HG03060 (cell line): ENCODE data around the gene CHPF2.
A peak's percentile ranks its signal among the peaks of the same experiment; 100 is the strongest.

Source experiments
- ATAC-seq: cut with Tn5 transposase; IDR thresholded peaks from one replicate; pipeline ENCODE4 v1.9.1; 2021; ENCODE audit warnings: low read depth, moderate number of reproducible peaks; ENCODE audit not compliant: unreplicated experiment

Gene CHPF2

GRCh38 chr7:151204383-151205032, 27.8 kb upstream of the CHPF2 start:
- no peak for ATAC-seq

- no peak for ATAC-seq
These were observed 26.6 kb upstream of the CHPF2 start for GRCh38 chr7:151205730-151206129.

DNA sequence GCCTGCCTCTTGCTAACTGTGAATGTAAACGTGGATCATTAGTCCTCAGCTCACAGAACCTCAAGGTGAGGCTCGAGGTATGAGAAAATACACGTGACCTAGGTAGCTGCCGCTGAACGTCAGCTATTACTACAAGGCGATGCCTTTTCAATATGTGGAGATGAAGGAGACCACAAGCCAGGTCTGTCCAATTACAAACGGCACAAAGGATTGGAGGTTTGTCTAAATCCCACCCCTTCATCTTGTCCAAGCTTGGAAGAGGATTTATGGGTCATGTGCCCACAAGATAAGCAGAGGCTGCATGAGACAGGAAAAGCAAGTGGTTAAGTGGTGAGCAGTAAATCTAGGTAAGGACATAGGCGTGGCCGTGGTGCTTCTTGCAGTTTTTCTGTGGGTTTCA, 25.4 kb upstream of the CHPF2 start:
- no peak for ATAC-seq

- no peak for ATAC-seq
These were observed 25.0 kb upstream of the CHPF2 start for GRCh38 chr7:151207315-151207714.

GRCh38 chr7:151207804-151208203, 24.5 kb upstream of the CHPF2 start:
- ATAC-seq, result no peak

DNA sequence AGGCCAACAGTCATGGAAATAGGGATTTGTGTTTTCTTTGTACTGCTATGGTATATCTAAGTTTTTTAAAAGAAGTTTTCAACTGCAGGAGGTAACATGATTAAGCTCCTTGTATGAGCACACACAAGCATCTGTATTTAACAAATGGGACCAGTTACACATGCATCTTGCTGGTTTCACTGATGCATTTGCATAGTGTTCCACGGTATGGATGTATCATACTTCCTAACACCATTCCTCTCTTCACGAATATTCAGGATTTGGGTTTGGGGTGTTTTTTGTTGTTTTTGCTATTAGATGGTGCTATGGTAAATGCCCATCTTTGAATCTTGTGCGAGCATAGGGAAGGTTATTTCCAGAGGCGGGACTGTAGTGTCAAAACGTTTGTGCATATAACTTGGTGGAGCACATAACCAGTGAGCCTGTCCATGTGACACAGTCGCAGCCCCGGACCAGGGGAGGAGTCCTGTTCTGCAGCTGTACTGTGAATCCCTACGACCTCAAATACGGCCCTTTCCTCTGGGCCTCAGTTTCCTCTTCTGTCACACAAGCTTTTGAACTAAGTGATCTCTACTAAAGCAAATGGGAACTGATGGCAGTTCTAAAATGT, 23.9 kb upstream of the CHPF2 start:
- ATAC-seq, result no peak

DNA sequence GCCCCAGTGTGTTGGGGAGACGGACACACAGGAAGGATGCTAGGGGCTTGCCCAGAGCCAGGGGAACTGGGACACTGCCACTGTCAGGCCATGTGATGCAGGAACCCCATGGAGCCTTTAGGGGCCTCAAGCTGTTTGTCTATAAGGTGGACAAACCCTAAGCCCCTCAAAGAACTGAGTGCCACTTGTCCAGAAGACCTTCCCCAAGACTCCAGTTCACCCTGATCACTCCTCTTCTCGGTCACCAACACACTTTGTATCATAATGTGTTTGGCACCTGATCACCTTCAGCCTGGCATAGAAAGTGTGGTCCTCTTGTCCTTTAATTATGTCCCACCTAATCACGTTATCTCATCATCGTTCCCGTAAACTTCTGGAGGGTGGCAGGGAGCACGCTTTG, 22.7 kb upstream of the CHPF2 start:
- no peak for ATAC-seq

GRCh38 chr7:151210087-151210854, 22.0 kb upstream of the CHPF2 start, which contains the start of gene H2BK1:
Gene H2BK1 (minus strand): TSS chr7:151210488. CDS start chr7:151210318, 170 bp downstream.
- no peak for ATAC-seq

DNA sequence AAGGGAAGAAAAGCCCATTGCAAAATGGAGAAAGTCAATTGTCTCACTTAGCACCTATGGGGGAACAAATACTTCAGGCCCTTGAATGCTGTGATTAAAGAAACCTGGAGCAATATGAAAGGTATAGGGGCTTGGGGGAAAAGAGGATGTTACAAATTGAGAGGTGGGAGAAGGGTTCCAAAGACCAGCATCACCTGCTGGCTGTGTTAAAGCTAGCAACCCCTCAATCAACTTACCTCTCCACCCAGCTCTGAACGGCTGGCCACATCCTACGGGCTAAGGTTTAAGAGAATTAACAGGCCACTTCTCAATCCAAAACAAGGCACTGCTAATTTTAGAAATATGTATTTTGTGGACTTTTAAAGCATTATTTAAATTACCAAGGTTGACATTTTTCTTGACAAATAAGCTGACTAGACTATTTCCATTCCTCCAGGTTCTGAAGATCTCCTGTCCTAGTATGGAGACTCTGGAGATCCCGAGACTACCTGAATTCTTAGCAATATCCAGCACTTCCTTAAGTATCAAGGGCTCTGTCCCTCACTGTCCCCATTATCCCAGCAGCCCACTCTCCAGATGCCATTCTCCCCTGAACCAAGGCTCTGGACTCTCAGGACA, 21.0 kb upstream of the CHPF2 start:
- ATAC-seq, result no peak

- ATAC-seq, result no peak
These were observed 19.7 kb upstream of the CHPF2 start for GRCh38 chr7:151212626-151213025.

GRCh38 chr7:151213826-151214225, 18.5 kb upstream of the CHPF2 start:
- no peak for ATAC-seq

DNA sequence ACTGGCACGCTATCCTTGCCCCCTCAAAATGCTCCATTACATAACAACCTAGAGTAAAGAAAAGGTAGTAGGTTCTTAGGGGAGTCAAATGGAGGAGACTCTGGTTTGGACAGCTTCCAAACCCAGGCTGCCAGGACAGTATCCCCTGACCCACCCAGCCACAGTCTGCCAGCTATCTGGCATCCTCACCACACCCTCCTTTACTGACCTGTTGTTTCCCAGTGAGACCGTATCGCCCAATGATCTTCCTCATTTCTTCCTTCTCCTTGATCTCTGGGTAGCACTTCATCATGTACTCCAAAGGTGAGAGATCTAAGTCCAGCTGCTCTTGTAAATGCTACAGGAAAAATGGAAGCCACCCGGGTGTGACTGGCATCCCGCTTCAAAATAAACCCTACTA, 16.9 kb upstream of the CHPF2 start:
- no peak for ATAC-seq

DNA sequence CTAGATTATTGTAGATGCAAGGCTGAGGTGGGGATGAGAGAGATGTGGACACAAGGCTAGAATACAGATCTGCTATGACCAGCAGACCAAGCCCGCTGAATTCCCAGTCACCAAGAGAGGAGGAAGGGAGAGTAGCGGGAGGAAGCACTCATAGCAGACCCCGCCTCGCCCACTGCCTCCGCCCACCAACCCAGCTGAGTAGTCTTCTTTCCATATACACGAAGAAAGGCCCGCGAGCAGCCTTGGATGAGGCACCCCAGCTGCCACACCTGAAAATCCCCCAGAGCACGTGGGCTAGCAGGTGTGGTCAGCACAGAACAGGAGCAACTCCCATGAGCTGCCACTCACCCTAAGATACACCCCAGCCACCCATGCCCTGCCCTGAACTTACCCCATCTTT, 14.1 kb upstream of the CHPF2 start:
- no peak for ATAC-seq

GRCh38 chr7:151223728-151224127, 8.6 kb upstream of the CHPF2 start:
- no peak for ATAC-seq

- no peak for ATAC-seq
These were observed 6.3 kb upstream of the CHPF2 start for GRCh38 chr7:151225948-151226510.

DNA sequence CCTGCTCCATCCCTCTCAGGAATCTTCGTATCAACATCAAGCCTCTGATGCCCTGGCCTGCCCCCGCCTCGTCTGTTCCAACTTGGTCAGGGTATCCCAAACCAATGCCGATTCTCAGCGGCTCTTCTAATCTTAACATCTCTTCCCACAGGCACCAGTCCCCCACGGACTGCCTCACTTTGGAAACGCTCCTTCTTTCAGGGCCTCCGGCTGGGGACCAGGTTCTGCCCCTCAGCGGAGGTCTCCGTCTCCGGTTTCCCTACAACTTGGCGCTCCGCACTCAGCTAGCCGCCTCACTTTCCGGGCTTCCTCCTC, 5.8 kb upstream of the CHPF2 start:
- no peak for ATAC-seq

- ATAC-seq, result peak; percentile 94
These were observed 5.2 kb upstream of the CHPF2 start, which contains the start of gene ABCF2 for GRCh38 chr7:151226875-151227782. Gene ABCF2 (minus strand): TSS chr7:151227205. CDS start chr7:151226458, 747 bp downstream.

DNA sequence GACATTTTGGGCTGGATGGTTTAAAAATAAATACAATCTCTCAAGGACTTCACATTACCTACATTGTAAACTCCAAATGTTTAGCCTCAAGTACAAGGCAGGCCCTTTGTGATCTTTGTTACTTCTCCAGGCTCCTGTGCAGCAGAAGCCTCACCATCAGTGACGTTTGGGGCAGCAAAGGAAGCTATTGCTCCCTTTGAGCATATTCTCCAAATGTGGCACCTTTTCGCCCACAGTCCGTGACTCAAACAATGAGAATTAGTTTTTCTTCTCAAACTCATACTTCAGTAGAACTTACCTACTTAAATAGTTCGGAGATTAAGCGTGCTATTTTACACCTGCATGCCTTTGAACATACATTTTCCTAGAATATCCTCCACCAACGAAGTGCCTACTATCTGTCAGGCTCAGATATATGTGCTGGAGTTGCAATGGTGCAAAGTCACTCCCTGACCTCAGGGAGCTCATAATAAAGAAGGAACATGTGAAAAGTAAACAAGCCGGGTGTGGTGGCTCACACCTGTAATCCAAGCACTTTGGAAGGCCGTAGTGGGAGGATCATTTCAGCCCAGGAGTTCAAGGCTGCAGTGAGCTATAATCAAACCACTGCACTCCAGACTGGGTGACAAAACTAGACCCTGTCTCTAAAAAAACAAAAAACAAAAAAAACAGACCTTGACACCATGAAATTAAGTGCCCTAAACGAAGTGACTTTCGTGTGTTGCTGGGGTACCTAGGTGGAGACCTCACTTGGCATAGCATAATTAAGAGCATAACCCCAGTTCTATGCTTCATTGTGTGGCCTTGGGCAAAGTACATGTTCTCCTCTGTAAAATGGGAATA, 4.0 kb upstream of the CHPF2 start:
- ATAC-seq, result no peak

DNA sequence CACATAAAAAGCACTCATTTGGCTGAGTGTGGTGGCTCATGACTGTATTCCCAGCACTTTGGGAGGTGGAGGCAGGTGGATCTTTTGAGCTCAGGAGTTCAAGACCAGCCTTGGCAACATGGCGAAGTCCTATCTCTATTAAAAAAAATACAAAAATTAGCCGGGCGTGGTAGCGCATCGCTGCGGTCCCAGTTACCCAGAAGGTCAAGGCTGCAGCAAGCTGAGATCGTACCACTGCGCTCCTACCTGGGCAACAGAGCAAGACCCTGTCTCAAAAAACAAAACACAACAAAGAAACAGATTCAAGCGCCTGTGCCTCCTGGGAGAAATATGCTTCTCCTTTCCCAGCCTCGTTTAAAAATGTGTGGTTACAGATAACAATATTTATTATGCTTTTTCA, 3.0 kb upstream of the CHPF2 start:
- ATAC-seq, result no peak
